Measurements from ENCODE around the gene PSMD4. TPM values are rescaled to one million over a fixed set of nuclear protein-coding genes. Genes with fewer than 3 reads are reported as not detected.

The PSMD4 gene
- total and polyA plus RNA-seq, 2 donors (not counting 3 experiments of a cell fraction or from before 2014, with no cell fraction given) = 181 to 266 TPM

DNA sequence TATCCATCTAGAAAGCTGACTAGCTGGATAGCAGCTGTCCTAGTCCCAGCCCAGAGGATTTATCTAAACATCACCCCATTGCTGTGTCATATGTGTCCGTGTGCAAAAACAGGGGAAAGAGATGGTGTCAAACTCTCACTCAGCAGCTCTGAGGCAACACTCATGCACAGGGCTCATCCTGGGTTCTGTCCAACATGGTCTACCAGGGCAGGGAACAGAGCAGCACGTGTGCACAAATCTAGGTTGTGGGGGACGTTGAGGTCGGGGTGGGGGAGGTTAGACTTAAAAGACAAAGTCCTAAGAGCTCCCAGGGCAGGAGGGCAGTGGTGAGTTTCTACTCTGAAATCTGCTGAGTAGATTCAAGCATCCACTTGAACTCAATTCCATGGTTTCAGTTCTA is 56.5 kb downstream of the PSMD4 start:
- Histone ChIP-seq H3K9ac (replicated peaks; ENCODE audit: extremely low read depth, insufficient read depth, low read length) (no peak overlapping the region), H3K4me2 (ENCODE audit: insufficient read depth, low read length) (no peak overlapping the region), H3K79me2 (ENCODE audit: control insufficient read depth, insufficient read depth, low read length) (peaks cover 18% of the 10 kb centered on the region), H2AFZ (ENCODE audit: low read depth, low read length) (no peak overlapping the region), H3K36me3 (ENCODE audit: control insufficient read depth in 2 of 2, extremely low read depth in 1 of 2, insufficient read depth in 2 of 2, low read length in 2 of 2) (peaks cover 17 to 28% of the 10 kb centered on the region in 2 experiments), H3K27ac (ENCODE audit: insufficient read depth, low read depth, low read length) (peak overlapping the region; percentile 15), H3K9me3 (replicated peaks; ENCODE audit: control insufficient read depth, insufficient read depth, low read length) (no peaks in the 10 kb centered on the region), H4K20me1 (replicated peaks; ENCODE audit: control insufficient read depth, extremely low read depth, insufficient read depth, low read length) (no peaks in the 10 kb centered on the region), H3K4me3 (replicated peaks in 1 of 3; ENCODE audit: insufficient read depth in 1 of 3, low read depth in 1 of 3, low read length in 3 of 3) (no peak overlapping the region), H3K27me3 (ENCODE audit: control insufficient read depth in 2 of 2, insufficient read depth in 2 of 2, low read length in 2 of 2) (no peaks in the 10 kb centered on the region), H3K9me1 (replicated peaks; ENCODE audit: control insufficient read depth, extremely low read depth, insufficient read depth, low read length) (no peaks in the 10 kb centered on the region), H3K4me1 (ENCODE audit: control insufficient read depth, extremely low read depth, insufficient read depth, low read length) (peaks cover 37% of the 10 kb centered on the region)
- intact Hi-C loops (cut with micrococcal nuclease) (loop anchor here (1.0 kb wide), 2 partner anchors 10 to 17 kb away; no protein-coding TSS in a partner anchor), dilution Hi-C loops (cut with MboI; ENCODE audit: extremely low pct_ligation_motif_present, low sequenced_read_pairs) (no loop called here)
- ChIA-PET POLR2A (interaction anchor here (1.0 kb wide), 1 partner anchor 17 kb away, joined by 3 read pairs; the partner anchor contains the start of gene PI4KB), CTCF (interaction anchor here (0.9 to 22.0 kb wide), 9 partner anchors 10 to 97 kb away, joined by 3 to 674 read pairs (median 3); partner anchors contain the start of genes PSMB4 and SELENBP1)
- no peak for TF ChIP-seq POLR2AphosphoS5 (IDR thresholded peaks at IDR 0.05; ENCODE audit: insufficient read depth, low read depth, low read length)
- no peak for TF ChIP-seq EZH2 (IDR thresholded peaks at IDR 0.05; ENCODE audit: borderline replicate concordance, low read depth, low read length, severe bottlenecking)
- TF ChIP-seq MAX (IDR thresholded peaks at IDR 0.05; ENCODE audit: insufficient read depth, insufficient read length) = no peak
- no peak for TF ChIP-seq POLR2A (IDR thresholded peaks at IDR 0.05; ENCODE audit: low read depth, low read length)
- no peak for TF ChIP-seq MYC (IDR thresholded peaks at IDR 0.05; ENCODE audit: low read depth, low read length)
- TF ChIP-seq, protein P1, sequence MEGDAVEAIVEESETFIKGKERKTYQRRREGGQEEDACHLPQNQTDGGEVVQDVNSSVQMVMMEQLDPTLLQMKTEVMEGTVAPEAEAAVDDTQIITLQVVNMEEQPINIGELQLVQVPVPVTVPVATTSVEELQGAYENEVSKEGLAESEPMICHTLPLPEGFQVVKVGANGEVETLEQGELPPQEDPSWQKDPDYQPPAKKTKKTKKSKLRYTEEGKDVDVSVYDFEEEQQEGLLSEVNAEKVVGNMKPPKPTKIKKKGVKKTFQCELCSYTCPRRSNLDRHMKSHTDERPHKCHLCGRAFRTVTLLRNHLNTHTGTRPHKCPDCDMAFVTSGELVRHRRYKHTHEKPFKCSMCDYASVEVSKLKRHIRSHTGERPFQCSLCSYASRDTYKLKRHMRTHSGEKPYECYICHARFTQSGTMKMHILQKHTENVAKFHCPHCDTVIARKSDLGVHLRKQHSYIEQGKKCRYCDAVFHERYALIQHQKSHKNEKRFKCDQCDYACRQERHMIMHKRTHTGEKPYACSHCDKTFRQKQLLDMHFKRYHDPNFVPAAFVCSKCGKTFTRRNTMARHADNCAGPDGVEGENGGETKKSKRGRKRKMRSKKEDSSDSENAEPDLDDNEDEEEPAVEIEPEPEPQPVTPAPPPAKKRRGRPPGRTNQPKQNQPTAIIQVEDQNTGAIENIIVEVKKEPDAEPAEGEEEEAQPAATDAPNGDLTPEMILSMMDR (IDR thresholded peaks at IDR 0.05; ENCODE audit: extremely low read depth in 1 of 2, insufficient read depth in 1 of 2, low read depth in 1 of 2, low read length in 2 of 2) = no peak
- TF ChIP-seq JUN (IDR thresholded peaks at IDR 0.05; ENCODE audit: borderline replicate concordance, insufficient read depth, insufficient read length, low read depth) = no peak
- TF ChIP-seq GATA2 (IDR thresholded peaks at IDR 0.05; ENCODE audit: insufficient read depth, insufficient read length, low read depth, low read length) = no peak
- no peak for TF ChIP-seq FOS (IDR thresholded peaks at IDR 0.05; ENCODE audit: borderline replicate concordance, insufficient read depth, low read length)
- no peak for DNase-seq (ENCODE audit: low read depth, low spot score)
- no TSS peak for BruUV-seq (replicated peaks)
- no peak for FAIRE-seq

Measured in endothelial cell of umbilical vein (primary cell).